Amygdala (tissue), 56 donors: ENCODE measurements around the gene C1QL4.

Source experiments
- DNase-seq, 56 donors: peaks; one replicate each; lab custom pipeline; 2025; lab: John Stamatoyannopoulos, UW

C1QL4 gene

GRCh38 chr12:49349266-49349665 is 12.3 kb upstream of the C1QL4 start:
- DNase-seq: no peak

DNA sequence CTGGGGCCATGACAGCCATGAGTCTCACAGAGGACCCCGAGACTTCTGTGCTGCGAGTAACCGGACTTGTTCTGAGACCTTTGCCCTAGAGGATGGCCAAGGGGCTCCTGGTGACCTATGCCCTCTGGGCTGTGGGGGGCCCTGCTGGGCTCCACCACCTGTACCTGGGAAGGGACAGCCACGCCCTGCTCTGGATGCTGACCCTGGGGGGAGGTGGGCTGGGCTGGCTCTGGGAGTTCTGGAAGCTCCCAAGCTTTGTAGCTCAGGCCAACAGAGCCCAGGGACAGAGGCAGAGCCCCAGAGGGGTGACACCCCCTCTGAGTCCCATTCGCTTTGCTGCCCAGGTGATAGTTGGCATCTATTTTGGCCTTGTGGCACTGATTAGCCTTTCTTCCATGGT is 11.8 kb upstream of the C1QL4 start:
- DNase-seq: no peak

DNA sequence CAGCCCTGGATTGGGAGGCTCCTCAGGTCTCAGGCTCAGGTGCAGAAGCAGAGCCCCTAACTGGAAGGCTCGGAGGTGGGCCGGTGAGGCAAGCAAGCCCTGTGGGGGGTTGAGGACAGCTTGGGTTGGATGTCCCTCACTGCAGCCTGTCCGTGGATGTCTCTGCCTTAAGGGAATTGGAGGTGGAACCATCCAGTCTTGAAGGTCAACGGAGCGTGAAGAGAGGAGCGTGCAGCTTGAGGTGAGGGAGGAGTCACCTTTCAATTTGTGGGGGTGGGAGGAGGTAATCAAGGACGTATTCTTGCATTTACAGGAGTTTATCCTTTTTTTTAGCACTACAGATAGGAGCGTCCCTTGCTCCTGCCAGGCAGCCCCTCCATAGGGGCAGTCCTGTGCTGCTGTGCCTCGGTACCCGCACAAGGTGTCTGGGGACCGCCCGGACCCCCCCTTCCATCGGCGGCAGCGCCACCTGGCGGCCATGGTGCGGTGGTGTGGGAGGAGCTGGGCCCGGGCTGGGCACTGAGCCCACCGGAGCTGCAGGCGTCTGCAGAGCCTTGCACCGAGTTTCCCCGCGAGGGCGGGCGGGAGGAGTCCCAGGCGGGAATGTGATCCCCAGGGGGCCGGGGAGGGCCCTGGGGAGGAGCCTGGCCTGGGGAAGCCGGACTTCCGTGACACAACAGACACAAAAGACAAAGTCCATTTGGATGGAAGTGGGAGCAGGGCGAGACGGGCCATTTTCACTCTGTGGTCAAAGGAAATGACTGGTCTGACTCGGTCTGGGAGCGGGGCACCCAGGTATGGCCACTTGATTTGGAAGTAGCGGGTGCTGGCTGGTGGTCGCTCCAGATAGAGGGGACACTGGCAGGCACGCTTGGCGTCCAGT is 10.6 kb upstream of the C1QL4 start:
- peak in 55 of 56 donors; percentile 26 to 95 (median 80) for DNase-seq

- DNase-seq: peak in 2 of 56 donors; percentile 7 to 13
These were observed 9.8 kb upstream of the C1QL4 start, which contains the start of gene DNAJC22 for GRCh38 chr12:49346659-49347310. Gene DNAJC22, plus strand, starts transcription at chr12:49346888. Its CDS starts 1,985 bp downstream, at chr12:49348873.

- DNase-seq: peak in 1 of 56 donors; percentile 28
These were observed 9.1 kb upstream of the C1QL4 start for GRCh38 chr12:49345825-49346658.

- DNase-seq: peak in 5 of 56 donors; percentile 16 to 47 (median 36)
These were observed 8.2 kb upstream of the C1QL4 start for GRCh38 chr12:49345051-49345824.

GRCh38 chr12:49344486-49345050 is 7.6 kb upstream of the C1QL4 start:
- DNase-seq: no peak

DNA sequence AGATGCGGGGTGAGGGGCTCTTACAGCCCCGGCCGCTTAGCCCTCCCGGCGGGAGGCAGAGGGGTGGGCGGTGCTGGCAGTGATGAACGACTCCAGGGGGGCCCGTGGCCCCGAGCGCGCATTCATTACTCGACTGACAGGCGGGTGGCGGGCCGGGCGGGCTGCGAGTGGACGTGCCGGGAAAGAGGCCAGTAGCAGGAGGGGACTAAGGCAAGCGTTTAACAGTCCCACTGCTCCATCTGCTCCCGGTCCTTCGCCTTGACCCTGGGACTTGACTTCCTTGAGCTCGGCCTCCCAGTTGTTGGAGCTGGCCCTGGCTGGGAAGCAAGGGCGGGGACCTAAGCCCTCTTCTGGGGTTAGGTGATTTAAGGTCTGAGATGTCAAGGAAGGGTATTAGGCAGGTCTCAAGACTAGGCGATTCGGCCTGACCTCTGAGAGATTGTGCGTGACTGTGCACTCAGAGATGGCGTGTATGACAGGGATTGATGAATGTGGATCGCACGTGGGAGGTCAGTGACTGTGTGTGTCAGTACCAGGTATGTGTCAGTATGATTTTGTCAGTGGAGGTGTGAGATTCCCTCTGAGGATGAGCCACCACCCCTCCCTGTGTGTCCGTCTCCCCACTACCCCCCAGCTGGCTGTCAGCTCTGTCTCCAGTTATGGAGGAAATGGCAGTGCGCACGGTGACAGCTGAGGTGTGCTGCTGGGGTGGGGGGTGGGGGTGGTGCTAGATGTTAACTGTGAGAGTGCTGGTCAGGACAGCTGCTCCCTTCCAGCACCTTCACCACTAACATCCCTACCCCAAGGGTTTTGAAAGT is 6.1 kb upstream of the C1QL4 start:
- peak in 6 of 56 donors; percentile 27 to 56 (median 38) for DNase-seq

DNA sequence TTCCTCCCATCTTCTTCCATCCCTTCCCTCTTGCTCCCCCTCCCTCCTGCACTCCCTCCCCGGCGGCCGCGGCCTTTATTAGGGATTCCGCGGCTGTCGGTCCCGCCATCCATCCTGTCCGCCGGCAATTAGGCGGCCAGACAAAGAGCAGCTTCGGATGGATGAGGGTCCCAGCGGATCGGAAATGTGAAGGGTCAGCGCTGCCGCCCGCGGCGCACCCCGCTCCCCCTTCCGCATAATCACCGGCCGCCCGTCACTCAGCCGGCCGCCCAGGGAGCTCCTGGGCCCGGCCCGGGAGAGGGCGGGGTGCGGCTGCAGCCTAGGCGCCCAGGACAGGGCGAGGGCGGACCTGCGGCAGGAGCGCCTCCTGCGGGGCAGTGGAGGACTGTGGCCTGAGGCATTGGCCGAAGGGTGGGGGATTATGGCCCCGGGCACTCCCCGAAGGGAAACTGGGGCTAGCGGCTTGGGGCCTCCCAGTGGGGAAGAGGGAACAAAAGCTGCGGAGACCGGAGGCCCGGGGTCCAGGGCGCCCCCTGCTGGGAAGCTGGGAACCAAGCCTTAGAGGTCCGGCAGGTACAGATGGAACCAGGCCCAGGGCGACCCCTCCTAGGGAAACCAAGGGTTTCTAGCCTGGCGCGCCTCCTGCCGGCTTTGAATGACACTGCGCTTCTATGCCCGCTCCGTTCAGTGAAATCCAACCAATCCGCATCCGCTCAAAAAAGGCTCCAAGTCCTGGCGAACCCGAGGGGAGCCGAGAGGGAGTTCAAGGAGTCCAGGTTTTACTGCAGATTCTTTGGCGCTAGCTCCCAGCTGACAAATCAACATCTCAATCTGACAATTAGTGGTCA is 5.3 kb upstream of the C1QL4 start:
- DNase-seq: peak in 41 of 56 donors; percentile 18 to 91 (median 49)

DNA sequence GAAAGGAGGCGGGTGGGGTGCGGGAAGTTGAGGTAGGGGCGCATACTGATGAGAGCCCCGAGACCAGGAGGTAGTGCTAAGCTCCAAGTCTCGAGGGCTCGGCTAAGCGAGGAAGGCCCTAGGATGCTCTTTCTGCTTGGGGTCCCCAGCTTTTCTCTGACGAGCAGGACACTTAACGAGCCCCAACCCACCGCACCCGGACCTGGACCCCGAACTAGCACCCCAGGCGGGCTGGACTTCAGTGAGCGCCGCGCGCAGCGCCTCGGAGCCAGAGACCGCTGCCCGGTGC is 4.7 kb upstream of the C1QL4 start:
- DNase-seq: no peak

DNA sequence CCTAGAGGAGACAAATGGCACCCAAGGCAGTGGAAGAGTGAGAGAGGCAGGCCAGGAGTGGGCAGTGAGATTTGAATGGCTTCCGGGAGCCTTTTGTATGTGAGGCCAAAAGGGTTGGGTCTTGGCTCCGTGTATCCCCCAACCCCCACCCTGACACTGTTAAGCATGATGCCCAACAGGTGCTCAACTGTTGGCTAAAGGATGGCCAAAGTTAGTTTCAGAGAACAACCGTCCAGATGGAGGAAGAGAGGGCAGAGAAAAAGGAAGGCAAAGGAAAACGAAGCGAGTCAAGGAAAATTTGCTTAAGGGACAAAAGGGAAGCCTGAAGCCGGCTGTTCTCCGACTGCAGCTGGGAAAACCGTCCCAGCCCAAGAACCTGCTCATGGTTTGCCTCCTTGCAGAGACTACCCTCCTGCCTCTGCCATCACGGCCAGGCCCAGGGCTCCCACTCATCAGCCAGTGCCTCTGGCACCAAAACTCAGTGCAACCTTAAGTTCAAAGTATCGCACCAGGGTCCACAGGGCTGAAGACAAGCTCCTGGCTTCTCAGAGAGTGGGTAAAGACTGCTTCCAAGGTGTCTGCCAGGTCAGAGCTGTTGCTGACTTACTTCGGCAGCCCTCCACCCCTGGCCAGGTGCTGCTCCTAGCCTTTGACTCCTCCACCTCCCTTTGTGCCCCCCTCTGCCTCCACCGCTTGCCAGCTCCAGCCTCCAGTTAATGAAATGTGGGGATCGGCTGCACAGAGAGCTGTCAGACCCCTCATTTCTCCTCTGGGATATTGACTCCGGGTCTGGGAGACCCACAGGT is 4.2 kb upstream of the C1QL4 start:
- no peak for DNase-seq

DNA sequence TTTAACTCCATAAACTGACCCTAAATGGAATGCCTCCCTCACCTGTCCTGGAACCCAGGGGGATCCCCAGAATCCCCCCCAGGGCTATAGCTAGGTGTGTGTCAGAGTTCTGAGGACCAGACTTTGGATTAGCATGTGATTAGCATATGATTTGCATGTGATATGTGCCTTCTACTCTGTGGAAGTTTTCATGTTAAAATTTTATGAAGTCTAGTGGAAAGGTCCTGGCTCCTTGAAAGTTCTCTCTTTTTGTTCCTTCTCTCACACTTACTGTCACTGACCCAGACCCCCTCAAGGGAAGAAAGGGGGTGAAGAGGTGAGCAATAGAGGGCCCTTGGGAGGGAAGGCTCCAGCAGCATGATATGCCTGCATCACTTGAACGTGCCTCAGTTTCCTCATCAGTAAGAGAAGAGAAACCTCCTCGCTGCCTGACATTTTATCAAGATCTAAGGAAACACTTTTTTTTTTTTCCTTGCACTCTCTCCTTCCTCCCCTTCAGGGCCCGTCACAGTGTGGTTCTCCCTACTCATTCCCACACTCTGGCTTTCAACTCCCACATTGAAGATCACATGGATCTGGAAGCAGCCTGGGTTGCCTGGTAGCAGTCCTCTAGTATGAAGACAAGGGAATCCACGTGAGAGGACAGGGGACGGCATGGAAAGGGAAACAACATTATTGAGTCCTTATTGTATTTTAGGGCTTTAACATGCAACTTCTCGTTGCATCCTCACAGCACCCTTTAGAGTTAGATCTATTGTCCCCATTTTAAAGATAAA is 3.3 kb upstream of the C1QL4 start:
- peak in 2 of 56 donors; percentile 18 to 19 for DNase-seq

- DNase-seq: peak in 2 of 56 donors; percentile 10 to 12
These were observed 2.5 kb upstream of the C1QL4 start for GRCh38 chr12:49339464-49339861.

- DNase-seq: no peak
These were observed 2.0 kb upstream of the C1QL4 start for GRCh38 chr12:49338830-49339463.

DNA sequence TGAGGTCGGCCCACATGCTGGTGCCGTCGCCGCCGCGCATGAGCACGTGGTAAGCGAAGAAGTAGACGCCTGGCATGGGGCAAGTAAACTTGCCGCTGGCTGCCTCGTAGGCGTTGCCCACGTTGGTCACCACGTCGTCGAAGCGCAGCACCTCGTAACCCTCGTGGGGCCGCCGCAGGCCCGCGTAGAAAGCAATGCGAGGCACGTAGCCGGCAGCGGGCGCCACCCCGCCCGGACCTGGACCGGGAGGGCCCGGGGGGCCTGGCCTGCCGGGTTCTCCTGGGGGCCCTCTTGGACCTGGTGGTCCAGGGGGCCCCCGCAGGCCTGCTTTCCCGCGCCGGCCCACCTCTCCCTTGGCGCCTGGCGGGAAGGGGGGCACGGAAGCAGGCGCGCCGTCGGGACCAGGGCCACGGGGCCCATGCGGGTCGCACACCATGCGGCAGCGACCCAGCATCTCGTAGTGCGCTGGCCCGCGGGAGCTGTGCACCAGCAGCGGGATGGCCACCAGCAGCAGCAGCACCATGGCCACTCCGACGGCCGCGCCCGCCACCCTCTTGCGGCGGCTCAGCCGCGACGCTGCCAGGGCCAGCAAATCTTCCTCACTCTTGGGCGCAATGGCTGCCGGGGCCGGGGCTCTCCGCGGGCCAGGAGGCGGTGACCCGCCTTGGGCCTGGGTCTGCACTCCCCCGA is 888 bp downstream of the C1QL4 start:
- DNase-seq: no peak
